SU-DHL-6 (cell line): ENCODE data around the gene USP7.
A peak's percentile ranks its signal among the peaks of the same experiment; 100 is the strongest.

Experiments used
- CTCF ChIP-seq: fragments of 200-600 bp; sonication (generic); IDR thresholded peaks from one replicate; pipeline ENCODE4 v1.5.1; 2017; ENCODE audit warnings: antibody characterized with exemption, mild to moderate bottlenecking, low read length, moderate library complexity; ENCODE audit not compliant: insufficient read depth, poor library complexity, severe bottlenecking
- EZH2phosphoT487 ChIP-seq: fragments of 200-600 bp; sonication (generic), shearing (Covaris generic); conservative IDR thresholded peaks from 2 replicates; pipeline ENCODE4 v1.6.1; 2018; ENCODE audit warnings: mild to moderate bottlenecking, antibody characterized with exemption, low read length, moderate library complexity, mixed read lengths

GRCh38 chr16:8855051-8855786 is 108.5 kb downstream of the USP7 start:
- TF ChIP-seq CTCF, result peak; percentile 17
- no peak for TF ChIP-seq EZH2phosphoT487
